Prostate gland (tissue), 2 donors: Measurements from ENCODE around the gene ACOXL. TPM values are rescaled to one million over a fixed set of nuclear protein-coding genes. Genes with fewer than 3 reads are reported as not detected.

ENCODE experiments used
- DNase-seq: peaks from one replicate; pipeline ENCODE4 v3.0.0-alpha.2; 2019; ENCODE audit warnings: low spot score
- H3K27ac ChIP-seq, 2 donors: fragments of 200-600 bp; sonication (generic); 2 replicates each; pipeline ENCODE4 v1.5.1; 2017 to 2019
- H3K27me3 ChIP-seq: fragments of 200-600 bp; sonication (generic); replicated peaks from 2 replicates; pipeline ENCODE4 v1.5.1; 2019; ENCODE audit not compliant: insufficient read depth
- H3K36me3 ChIP-seq, 2 donors: fragments of 200-600 bp; sonication (generic); 1 replicate in 1 of 2; 2 replicates in 1 of 2; pipeline versions ENCODE4 v1.5.1 to v1.8.1; 2017 to 2019
- H3K4me1 ChIP-seq: fragments of 200-600 bp; sonication (generic); replicated peaks from 2 replicates; pipeline ENCODE4 v1.5.1; 2019
- H3K4me3 ChIP-seq, 2 donors: fragments of 200-600 bp; sonication (generic); 2 replicates each; pipeline ENCODE4 v1.5.1; 2017 to 2019
- H3K9me3 ChIP-seq: fragments of 200-600 bp; sonication (generic); 2 replicates; pipeline ENCODE4 v1.5.1; 2017
- POLR2A ChIP-seq: fragments of 450-650 bp; IDR thresholded peaks from one replicate; pipeline ENCODE4 v1.6.1; 2016; ENCODE audit warnings: antibody characterized with exemption, mild to moderate bottlenecking
- POLR2AphosphoS5 ChIP-seq: sonication (generic); formaldehyde crosslinking; IDR thresholded peaks from one replicate; pipeline ENCODE4 v1.6.1; 2017; ENCODE audit warnings: antibody characterized with exemption
- WGBS: methylation state at CpG from one replicate; pipeline ENCODE4 v1.1.5; 2018; 5-methylcytosine and 5-hydroxymethylcytosine counted together
- intact Hi-C: fragments of 100-400 bp; cut with DNase I; formaldehyde crosslinking; loops from one replicate; pipeline ENCODE4 v1.14.2; 2022
- total RNA-seq, 2 donors: library from RNA; depleted of rRNA; stranded (reverse); fragments of >200 nt; gene quantifications; one replicate each; pipeline ENCODE4 v1.1.0, GENCODE V29; 2016
- TF ChIP-seq, protein P1 (sequence below), 4 experiments: fragments of 200-600 bp in 2 of 4; fragments of 450-650 bp in 2 of 4; sonication (generic) in 2 of 4; IDR thresholded peaks; 1 replicate in 3 of 4; 2 replicates in 1 of 4; pipeline ENCODE4 v1.5.1; 2016 to 2019; ENCODE audit warnings: antibody characterized with exemption in 4 of 4, mild to moderate bottlenecking in 2 of 4, moderate library complexity in 2 of 4

Gene ACOXL
- total RNA-seq, 2 donors from 2014 or later = 8.0 to 8.3 TPM

DNA sequence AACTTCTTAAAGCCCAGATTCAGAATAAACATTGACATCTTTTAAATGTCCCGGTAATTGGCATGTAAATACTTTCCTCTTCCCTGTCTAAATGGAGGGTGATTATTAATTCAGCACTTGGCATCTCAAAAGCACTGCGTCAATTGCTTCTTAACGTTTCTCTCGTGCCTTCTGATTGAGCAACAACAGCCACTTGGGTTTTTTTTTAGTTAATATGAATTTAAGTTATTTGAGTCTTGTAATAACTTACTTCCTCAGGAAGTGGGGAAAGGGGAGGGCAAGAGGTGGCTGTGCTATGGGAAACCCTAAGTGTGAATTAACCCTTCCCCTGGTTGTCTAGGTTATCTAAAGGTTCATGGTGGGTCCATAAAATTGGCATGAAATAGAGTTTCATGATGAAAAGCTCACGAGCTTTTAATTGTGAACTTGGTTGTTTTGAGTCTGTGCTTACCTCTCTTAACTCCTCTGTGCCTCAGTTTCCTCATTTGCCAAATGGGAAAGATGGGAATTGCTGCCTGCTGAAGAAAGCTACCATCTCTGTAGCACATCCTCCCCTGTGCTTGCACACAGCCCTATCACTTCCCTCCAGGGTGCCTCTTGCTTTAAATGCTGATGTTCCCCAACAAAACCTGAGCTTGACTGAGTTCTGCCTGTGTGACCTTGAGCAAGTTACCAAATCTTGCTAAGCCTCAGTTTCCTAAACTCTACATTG is 262.0 kb downstream of the ACOXL start:
- TF ChIP-seq POLR2AphosphoS5 (no peak), POLR2A (no peak)
- TF ChIP-seq, protein P1, sequence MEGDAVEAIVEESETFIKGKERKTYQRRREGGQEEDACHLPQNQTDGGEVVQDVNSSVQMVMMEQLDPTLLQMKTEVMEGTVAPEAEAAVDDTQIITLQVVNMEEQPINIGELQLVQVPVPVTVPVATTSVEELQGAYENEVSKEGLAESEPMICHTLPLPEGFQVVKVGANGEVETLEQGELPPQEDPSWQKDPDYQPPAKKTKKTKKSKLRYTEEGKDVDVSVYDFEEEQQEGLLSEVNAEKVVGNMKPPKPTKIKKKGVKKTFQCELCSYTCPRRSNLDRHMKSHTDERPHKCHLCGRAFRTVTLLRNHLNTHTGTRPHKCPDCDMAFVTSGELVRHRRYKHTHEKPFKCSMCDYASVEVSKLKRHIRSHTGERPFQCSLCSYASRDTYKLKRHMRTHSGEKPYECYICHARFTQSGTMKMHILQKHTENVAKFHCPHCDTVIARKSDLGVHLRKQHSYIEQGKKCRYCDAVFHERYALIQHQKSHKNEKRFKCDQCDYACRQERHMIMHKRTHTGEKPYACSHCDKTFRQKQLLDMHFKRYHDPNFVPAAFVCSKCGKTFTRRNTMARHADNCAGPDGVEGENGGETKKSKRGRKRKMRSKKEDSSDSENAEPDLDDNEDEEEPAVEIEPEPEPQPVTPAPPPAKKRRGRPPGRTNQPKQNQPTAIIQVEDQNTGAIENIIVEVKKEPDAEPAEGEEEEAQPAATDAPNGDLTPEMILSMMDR (IDR thresholded peaks at IDR 0.05) = no peak
- no peak for DNase-seq
- H3K27ac ChIP-seq = no peak overlapping the region
- intact Hi-C loops = no loop called here
- H3K4me1 ChIP-seq = no peaks in the 10 kb centered on the region
- no peaks in the 10 kb centered on the region for H3K9me3 ChIP-seq
- no peaks in the 10 kb centered on the region for H3K27me3 ChIP-seq
- H3K36me3 ChIP-seq = no peaks in the 10 kb centered on the region
- 49% methylated on average over 5 of the region's 5 CpGs for WGBS
- no peak overlapping the region for H3K4me3 ChIP-seq

DNA sequence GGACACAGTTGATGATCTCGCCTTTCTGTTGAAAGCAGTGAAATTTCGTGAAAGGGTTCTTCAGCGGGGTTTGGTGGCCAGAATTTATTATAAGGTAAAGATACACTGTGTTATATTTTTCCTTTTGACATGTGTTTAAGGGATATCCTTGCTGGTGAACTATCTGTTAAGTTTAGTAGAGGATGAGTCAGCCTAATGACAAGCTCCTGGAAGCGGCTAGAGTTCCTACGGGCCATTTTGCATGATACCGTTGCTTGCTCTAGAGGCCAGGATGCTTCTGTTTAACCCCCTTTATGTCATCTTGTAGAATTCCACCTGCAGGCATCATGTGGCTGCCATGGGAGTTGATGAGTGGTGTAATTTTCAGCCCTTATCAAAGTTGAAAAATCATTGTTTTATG is 263.5 kb downstream of the ACOXL start:
- H3K36me3 ChIP-seq = no peaks in the 10 kb centered on the region
- TF ChIP-seq POLR2AphosphoS5 (no peak), POLR2A (no peak)
- no peaks in the 10 kb centered on the region for H3K4me1 ChIP-seq
- H3K4me3 ChIP-seq = no peak overlapping the region
- H3K27me3 ChIP-seq = no peaks in the 10 kb centered on the region
- DNase-seq = no peak
- no peaks in the 10 kb centered on the region for H3K9me3 ChIP-seq
- 80% methylated on average over 6 of the region's 6 CpGs for WGBS
- intact Hi-C loops = no loop called here
- H3K27ac ChIP-seq = no peak overlapping the region

DNA sequence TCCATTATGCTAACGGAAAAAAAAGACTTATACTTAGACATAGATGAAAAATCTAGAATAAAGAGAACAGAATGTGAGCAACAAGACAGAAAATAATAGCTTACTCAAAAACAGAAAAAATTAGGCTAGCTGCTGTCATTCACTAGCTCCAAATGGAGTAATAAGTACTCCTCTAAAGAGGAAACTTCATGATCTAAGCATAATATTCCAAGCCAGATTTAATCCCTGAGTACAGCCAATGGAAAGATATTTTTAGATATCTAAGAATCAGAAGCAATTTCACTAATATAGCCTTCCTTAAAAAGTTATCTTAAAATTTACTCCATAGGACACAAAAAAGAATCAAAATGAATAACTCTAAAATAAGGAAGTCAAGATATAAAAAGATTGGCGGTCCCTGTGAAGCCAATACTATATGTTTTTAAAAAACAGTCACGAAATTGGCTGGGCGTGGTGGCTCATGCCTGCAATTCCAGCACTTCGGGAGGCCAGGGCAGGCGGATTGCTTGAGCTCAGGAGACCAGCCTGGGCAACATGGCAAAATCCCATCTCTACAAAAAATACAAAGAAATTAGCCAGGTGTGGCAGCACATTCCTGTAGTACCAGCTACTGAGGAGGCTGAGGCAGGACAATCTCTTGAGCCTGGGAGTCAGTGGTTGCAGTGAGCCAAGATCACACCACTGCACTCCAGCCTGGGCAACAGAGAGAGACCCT is 265.1 kb downstream of the ACOXL start:
- no peaks in the 10 kb centered on the region for H3K36me3 ChIP-seq
- no peaks in the 10 kb centered on the region for H3K4me1 ChIP-seq
- intact Hi-C loops = no loop called here
- H3K4me3 ChIP-seq = no peak overlapping the region
- no peak overlapping the region for H3K27ac ChIP-seq
- no peaks in the 10 kb centered on the region for H3K9me3 ChIP-seq
- DNase-seq = no peak
- 63% methylated on average over 6 of the region's 6 CpGs for WGBS
- H3K27me3 ChIP-seq = no peaks in the 10 kb centered on the region
- TF ChIP-seq POLR2A = no peak
- TF ChIP-seq, protein P1 (IDR thresholded peaks at IDR 0.05) = no peak
- TF ChIP-seq POLR2AphosphoS5 = no peak

DNA sequence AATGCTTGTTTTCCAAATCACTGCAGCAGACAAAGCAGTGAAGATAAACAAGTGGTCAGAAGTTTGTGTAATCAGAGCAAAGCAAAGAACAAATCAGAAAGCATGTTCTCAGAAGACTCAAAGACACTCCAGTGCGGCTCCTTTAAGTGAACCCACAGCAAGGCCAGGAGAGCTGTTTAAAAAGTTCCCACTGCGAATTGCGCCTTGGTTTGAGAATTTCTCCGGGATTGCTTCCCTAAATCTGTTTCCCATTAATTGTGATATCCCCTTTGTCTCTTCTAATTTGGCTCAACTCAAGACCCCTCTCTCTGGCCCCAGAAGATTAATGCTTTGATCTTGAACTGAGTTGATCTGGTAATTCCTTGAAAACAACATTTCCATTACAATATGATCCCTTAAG is 265.9 kb downstream of the ACOXL start:
- Histone ChIP-seq H3K4me1 (no peaks in the 10 kb centered on the region), H3K36me3 (no peaks in the 10 kb centered on the region), H3K27me3 (no peaks in the 10 kb centered on the region), H3K27ac (no peak overlapping the region), H3K9me3 (no peaks in the 10 kb centered on the region), H3K4me3 (no peak overlapping the region)
- intact Hi-C loops = no loop called here
- no peak for DNase-seq
- TF ChIP-seq, protein P1 (IDR thresholded peaks at IDR 0.05) = no peak
- TF ChIP-seq POLR2A (no peak), POLR2AphosphoS5 (no peak)
- 55% methylated on average over 4 of the region's 4 CpGs for WGBS

DNA sequence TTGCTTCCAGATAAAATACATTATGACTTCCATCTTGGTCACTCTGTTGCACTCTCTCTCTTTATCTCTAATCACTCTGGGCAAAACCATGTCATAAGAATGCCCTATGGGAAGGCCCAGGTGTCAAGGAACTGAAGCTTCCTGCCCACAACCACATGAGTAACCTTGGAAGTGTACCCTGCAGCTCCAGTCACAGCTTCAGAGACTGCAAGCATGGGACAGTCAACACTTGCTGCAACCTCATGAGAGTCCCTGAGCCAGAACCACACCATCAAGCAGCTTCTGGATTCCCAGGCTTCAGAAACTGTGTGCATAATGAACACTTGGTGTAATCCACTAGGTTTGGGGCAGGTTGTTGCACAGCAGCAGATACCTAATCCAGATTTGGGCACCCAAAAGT is 267.3 kb downstream of the ACOXL start:
- Histone ChIP-seq H3K27me3 (no peaks in the 10 kb centered on the region), H3K9me3 (no peaks in the 10 kb centered on the region), H3K4me1 (no peaks in the 10 kb centered on the region), H3K36me3 (no peaks in the 10 kb centered on the region), H3K27ac (no peak overlapping the region), H3K4me3 (no peak overlapping the region)
- no peak for DNase-seq
- TF ChIP-seq POLR2A (no peak), POLR2AphosphoS5 (no peak)
- TF ChIP-seq, protein P1 (IDR thresholded peaks at IDR 0.05) = no peak
- intact Hi-C loops = no loop called here
